Measurements from ENCODE around the gene GUCY1B1. TPM values are rescaled to one million over a fixed set of nuclear protein-coding genes. Genes with fewer than 3 reads are reported as not detected.

GUCY1B1 gene
- total and polyA plus RNA-seq, 9 of the 15 experiments (the other 6 are each of a cell fraction or from before 2014, with no cell fraction given): not detected

DNA sequence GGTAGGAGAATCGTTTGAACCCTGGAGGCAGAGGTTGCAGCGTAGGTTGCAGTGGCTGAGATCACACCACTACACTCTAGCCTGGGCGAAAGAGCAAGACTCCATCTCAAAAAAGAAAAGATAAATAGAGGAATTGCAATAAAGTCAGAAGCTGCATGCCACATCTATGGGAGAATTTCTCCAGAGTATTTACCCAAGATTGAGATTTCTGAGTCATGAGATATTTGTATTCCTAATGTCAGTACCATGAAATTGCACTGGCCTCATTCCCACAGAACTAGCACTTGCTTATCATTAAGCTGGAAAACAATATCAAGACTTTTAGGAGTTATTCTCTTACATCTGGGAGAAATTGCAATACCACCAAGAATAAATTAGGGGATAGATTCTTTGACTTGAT lies 69.8 kb downstream of the GUCY1B1 start:
- H3K4me3 ChIP-seq: no peak overlapping the region
- no peaks in the 10 kb centered on the region; the same call in 1 of the 2 replicates for H3K9me3 ChIP-seq (replicated peaks; ENCODE audit: control insufficient read depth, insufficient read depth, low read depth, low read length)
- no peak overlapping the region for H3K4me2 ChIP-seq (ENCODE audit: insufficient read depth, low read length)
- H3K4me1 ChIP-seq (replicated peaks in 1 of 2; ENCODE audit: control insufficient read depth in 2 of 2, insufficient read depth in 2 of 2, low read length in 2 of 2): no peaks in the 10 kb centered on the region
- H3K9me1 ChIP-seq (ENCODE audit: control insufficient read depth, insufficient read depth, low read length): no peaks in the 10 kb centered on the region
- intact Hi-C loops (cut with micrococcal nuclease) (no loop called here), in situ Hi-C loops (cut with MboI) (no loop called here)
- H3K9ac ChIP-seq (ENCODE audit: insufficient read depth in 1 of 2, low read depth in 2 of 2, low read length in 2 of 2): no peak overlapping the region
- ChIA-PET CTCF (ENCODE audit: low intra/inter-chr PET ratio) (no interaction called here), POLR2A (no interaction called here)
- WGBS (ENCODE audit: insufficient coverage, low coverage, missing lambda C conversion rate): 0% methylated on average over 3 of the region's 3 CpGs
- H3K36me3 ChIP-seq (ENCODE audit: control insufficient read depth, insufficient read depth, low read length): no peaks in the 10 kb centered on the region
- TF ChIP-seq ATF1 (CRISPR knock-in tag; IDR thresholded peaks at IDR 0.05) (no peak), ATF1 (tag; IDR thresholded peaks at IDR 0.05) (no peak), NR2C2 (CRISPR knock-in tag; IDR thresholded peaks at IDR 0.05) (no peak), NR2C2 (tag; IDR thresholded peaks at IDR 0.05) (no peak), BACH1 (tag; IDR thresholded peaks at IDR 0.05) (no peak), EHMT2 (IDR thresholded peaks at IDR 0.05) (no peak), ZNF263 (CRISPR knock-in tag; IDR thresholded peaks at IDR 0.05; ENCODE audit: borderline replicate concordance) (no peak)
- TF ChIP-seq, protein P1, sequence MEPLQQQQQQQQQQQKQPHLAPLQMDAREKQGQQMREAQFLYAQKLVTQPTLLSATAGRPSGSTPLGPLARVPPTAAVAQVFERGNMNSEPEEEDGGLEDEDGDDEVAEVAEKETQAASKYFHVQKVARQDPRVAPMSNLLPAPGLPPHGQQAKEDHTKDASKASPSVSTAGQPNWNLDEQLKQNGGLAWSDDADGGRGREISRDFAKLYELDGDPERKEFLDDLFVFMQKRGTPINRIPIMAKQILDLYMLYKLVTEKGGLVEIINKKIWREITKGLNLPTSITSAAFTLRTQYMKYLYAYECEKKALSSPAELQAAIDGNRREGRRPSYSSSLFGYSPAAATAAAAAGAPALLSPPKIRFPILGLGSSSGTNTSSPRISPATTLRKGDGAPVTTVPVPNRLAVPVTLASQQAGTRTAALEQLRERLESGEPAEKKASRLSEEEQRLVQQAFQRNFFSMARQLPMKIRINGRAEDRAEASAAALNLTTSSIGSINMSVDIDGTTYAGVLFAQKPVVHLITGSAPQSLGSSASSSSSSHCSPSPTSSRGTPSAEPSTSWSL (CRISPR knock-in tag; IDR thresholded peaks at IDR 0.05; ENCODE audit: borderline replicate concordance): no peak
- H2AFZ ChIP-seq (ENCODE audit: low read depth, low read length): no peak overlapping the region
- no TSS peak for BruUV-seq (replicated peaks)
- no peaks in the 10 kb centered on the region for H4K20me1 ChIP-seq (replicated peaks; ENCODE audit: control insufficient read depth, insufficient read depth, low read length)
- H3K79me2 ChIP-seq (ENCODE audit: control insufficient read depth, insufficient read depth, low read length): no peaks in the 10 kb centered on the region
- no peak overlapping the region for H3K27ac ChIP-seq (ENCODE audit: extremely low read depth, low read depth, low read length)
- FAIRE-seq (no peak), DNase-seq (ENCODE audit: extremely low read depth in 1 of 4, low spot score in 3 of 4) (no peak), ATAC-seq (no peak)
- H3K27me3 ChIP-seq (ENCODE audit: control insufficient read depth in 2 of 2, insufficient read depth in 2 of 2, low read length in 2 of 2): no peaks in the 10 kb centered on the region
